Gastroesophageal sphincter (tissue), 4 donors: Measurements from ENCODE around the gene ACKR2. TPM values are rescaled to one million over a fixed set of nuclear protein-coding genes. Genes with fewer than 3 reads are reported as not detected.

ENCODE experiments used
- ATAC-seq: fragments of 150-250 bp; one replicate; pipeline ENCODE4 v1.9.1; 2016; ENCODE audit warnings: mild to moderate bottlenecking, moderate library complexity
- H3K27ac ChIP-seq, 4 donors: fragments of 200-600 bp; sonication (generic) in 3 of 4; 1 replicate in 3 of 4; 2 replicates in 1 of 4; pipeline ENCODE4 v1.5.1; 2016 to 2019
- H3K27me3 ChIP-seq: fragments of 200-600 bp; sonication (generic); one replicate; pipeline ENCODE4 v1.5.1; 2019
- H3K36me3 ChIP-seq, 2 donors: fragments of 200-600 bp; sonication (generic); one replicate each; pipeline ENCODE4 v1.5.1; 2019; ENCODE audit warnings: control low read depth in 1 of 2
- H3K4me1 ChIP-seq, 3 donors: fragments of 200-600 bp; sonication (generic); 1 replicate in 2 of 3; 2 replicates in 1 of 3; pipeline ENCODE4 v1.5.1; 2016 to 2019; ENCODE audit warnings: control low read depth in 2 of 3
- H3K4me3 ChIP-seq, 2 donors: fragments of 200-600 bp; sonication (generic); one replicate each; pipeline ENCODE4 v1.5.1; 2019; ENCODE audit warnings: mild to moderate bottlenecking in 1 of 2, moderate library complexity in 1 of 2
- H3K9me3 ChIP-seq, 3 donors: fragments of 200-600 bp; sonication (generic); one replicate each; pipeline ENCODE4 v1.5.1; 2017 to 2019; ENCODE audit warnings: control low read depth in 2 of 3
- CTCF ChIP-seq, 4 experiments: fragments of 200-600 bp in 2 of 4; fragments of 450-650 bp in 2 of 4; sonication (generic) in 1 of 4; IDR thresholded peaks; one replicate each; pipeline ENCODE4 v1.5.1; 2017 to 2019; ENCODE audit warnings: antibody characterized with exemption in 4 of 4, mild to moderate bottlenecking in 2 of 4, moderate library complexity in 2 of 4
- EP300 ChIP-seq: sonication (generic); formaldehyde crosslinking; IDR thresholded peaks from one replicate; pipeline ENCODE4 v1.6.1; 2017; ENCODE audit warnings: antibody characterized with exemption, mild to moderate bottlenecking
- POLR2A ChIP-seq, 2 donors: fragments of 450-650 bp; IDR thresholded peaks; one replicate each; pipeline ENCODE4 v1.6.1; 2017; ENCODE audit warnings: antibody characterized with exemption in 2 of 2, mild to moderate bottlenecking in 2 of 2, moderate library complexity in 1 of 2
- POLR2AphosphoS5 ChIP-seq: sonication (generic); formaldehyde crosslinking; IDR thresholded peaks from one replicate; pipeline ENCODE4 v1.6.1; 2017; ENCODE audit warnings: antibody characterized with exemption
- WGBS, 2 donors: methylation state at CpG; one replicate each; pipeline ENCODE4 v1.1.5; 2018; ENCODE audit warnings: low coverage in 1 of 2; 5-methylcytosine and 5-hydroxymethylcytosine counted together
- total RNA-seq, 4 donors: library from RNA; depleted of rRNA; stranded (reverse); fragments of >200 nt; gene quantifications; one replicate each; pipeline ENCODE4 v1.1.0, GENCODE V29; 2016

Gene ACKR2
- total RNA-seq, 4 donors from 2014 or later, result 5.9 to 9.3 (median 7.4) TPM

GRCh38 chr3:42819351-42819965 is 10.2 kb downstream of the ACKR2 start:
- WGBS, 2 donors, result 20 to 45% methylated on average over 1 to 2 of the region's 2 CpGs
- peaks cover 0 to 33% (median 6%) of the 10 kb centered on the region in 3 donors for H3K4me1 ChIP-seq
- no peak for ATAC-seq

GRCh38 chr3:42820746-42821051 is 11.5 kb downstream of the ACKR2 start:
- Histone ChIP-seq H3K27me3 (no peaks in the 10 kb centered on the region), H3K9me3 (no peaks in the 10 kb centered on the region), H3K27ac (no peak overlapping the region), H3K4me1 (peaks cover 0 to 20% (median 0%) of the 10 kb centered on the region in 3 donors), H3K4me3 (no peak overlapping the region), H3K36me3 (no peaks in the 10 kb centered on the region)
- no peak for TF ChIP-seq POLR2A (IDR thresholded peaks at IDR 0.05)
- TF ChIP-seq EP300, result no peak
- TF ChIP-seq POLR2AphosphoS5, result no peak
- ATAC-seq, result no peak
- whole genome bisulfite sequencing, 2 donors, result 87 to 100% methylated on average over 2 to 3 of the region's 6 CpGs

More at GRCh38 chr3:42819351-42819965, 10.2 kb downstream of the ACKR2 start:
- Histone ChIP-seq H3K9me3 (no peaks in the 10 kb centered on the region), H3K27me3 (no peaks in the 10 kb centered on the region), H3K27ac (no peak overlapping the region), H3K36me3 (no peaks in the 10 kb centered on the region), H3K4me3 (no peak overlapping the region)
- TF ChIP-seq CTCF (IDR thresholded peaks at IDR 0.05), result no peak
- TF ChIP-seq POLR2AphosphoS5, result no peak
- no peak for TF ChIP-seq EP300
- TF ChIP-seq POLR2A (IDR thresholded peaks at IDR 0.05), result no peak

- ATAC-seq, result no peak
- peaks cover 0 to 9% (median 0%) of the 10 kb centered on the region in 3 donors for H3K4me1 ChIP-seq
- TF ChIP-seq POLR2AphosphoS5 (no peak), EP300 (no peak), POLR2A (IDR thresholded peaks at IDR 0.05) (no peak)
- no peak overlapping the region for H3K27ac ChIP-seq
- WGBS, 2 donors, result 67 to 92% methylated on average over 2 to 3 of the region's 3 CpGs
- H3K9me3 ChIP-seq, result no peaks in the 10 kb centered on the region
- H3K27me3 ChIP-seq, result no peaks in the 10 kb centered on the region
- no peaks in the 10 kb centered on the region for H3K36me3 ChIP-seq
- no peak overlapping the region for H3K4me3 ChIP-seq
Measured at GRCh38 chr3:42822828-42823227, 13.6 kb downstream of the ACKR2 start.

- no peak overlapping the region for H3K27ac ChIP-seq
- 88 to 89% methylated on average over 2 of the region's 2 CpGs for WGBS, 2 donors
- peaks cover 0 to 9% (median 0%) of the 10 kb centered on the region in 3 donors for H3K4me1 ChIP-seq
- no peak for ATAC-seq
- no peaks in the 10 kb centered on the region for H3K36me3 ChIP-seq
- TF ChIP-seq CTCF (IDR thresholded peaks at IDR 0.05), result no peak
- TF ChIP-seq POLR2A (IDR thresholded peaks at IDR 0.05), result no peak
- no peak for TF ChIP-seq EP300
- TF ChIP-seq POLR2AphosphoS5, result no peak
- no peaks in the 10 kb centered on the region for H3K27me3 ChIP-seq
- H3K4me3 ChIP-seq, result no peak overlapping the region
- no peaks in the 10 kb centered on the region for H3K9me3 ChIP-seq
Measured at GRCh38 chr3:42823351-42823750, 14.1 kb downstream of the ACKR2 start.

GRCh38 chr3:42826141-42826540 is 16.9 kb downstream of the ACKR2 start:
- Histone ChIP-seq H3K4me3 (no peak overlapping the region), H3K4me1 (peaks cover 0 to 13% (median 3%) of the 10 kb centered on the region in 3 donors), H3K36me3 (no peaks in the 10 kb centered on the region), H3K27me3 (no peaks in the 10 kb centered on the region), H3K27ac (no peak overlapping the region), H3K9me3 (no peaks in the 10 kb centered on the region)
- ATAC-seq, result no peak
- no peak for TF ChIP-seq POLR2A (IDR thresholded peaks at IDR 0.05)
- TF ChIP-seq POLR2AphosphoS5, result no peak
- TF ChIP-seq CTCF (IDR thresholded peaks at IDR 0.05), result no peak
- TF ChIP-seq EP300, result no peak

- H3K27me3 ChIP-seq, result no peaks in the 10 kb centered on the region
- no peak for ATAC-seq
Measured at GRCh38 chr3:42827023-42827422, 17.8 kb downstream of the ACKR2 start.

More at GRCh38 chr3:42827023-42827422, 17.8 kb downstream of the ACKR2 start:
- no peaks in the 10 kb centered on the region for H3K36me3 ChIP-seq
- no peaks in the 10 kb centered on the region for H3K9me3 ChIP-seq
- no peak for TF ChIP-seq POLR2AphosphoS5
- no peak for TF ChIP-seq POLR2A (IDR thresholded peaks at IDR 0.05)
- TF ChIP-seq CTCF (IDR thresholded peaks at IDR 0.05), result no peak
- no peak for TF ChIP-seq EP300
- H3K27ac ChIP-seq, result no peak overlapping the region
- H3K4me3 ChIP-seq, result no peak overlapping the region
- peaks cover 0 to 17% (median 4%) of the 10 kb centered on the region in 3 donors for H3K4me1 ChIP-seq
